ENCODE measurements around the gene FCHSD2.
"Not testable (repeated sequence)": the region's sequence is repeated elsewhere in the genome, so short reads cannot be mapped to it uniquely, and the experiment has no call there.

FCHSD2 gene

DNA sequence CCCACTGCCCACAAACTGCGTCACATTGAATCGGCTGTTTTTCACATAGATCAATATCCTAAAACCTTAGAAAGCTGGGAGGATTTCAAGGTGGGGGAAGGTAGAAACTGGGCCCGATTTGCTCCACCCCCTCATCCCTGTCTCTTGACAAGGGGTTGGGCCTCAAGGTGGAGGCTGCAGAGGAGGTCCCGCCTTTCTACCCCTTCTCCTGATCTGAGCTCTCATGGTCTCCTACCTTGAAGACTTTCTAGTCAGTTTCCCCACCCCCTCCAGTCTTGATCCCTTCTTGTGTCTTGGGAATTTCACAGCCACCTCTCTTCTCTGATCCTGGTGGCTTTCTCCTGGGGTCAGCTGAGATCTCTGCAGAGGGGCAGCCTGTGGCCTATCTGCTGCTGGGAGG, 343.8 kb downstream of the FCHSD2 start:
- H3K4ac ChIP-seq (ENCODE audit: low read depth, low read length): no peak overlapping the region
- DNase-seq: peak; percentile 96
- peak overlapping the region; percentile 69 for H3K56ac ChIP-seq (ENCODE audit: low read length)
- peak overlapping the region; percentile 80 for H3K18ac ChIP-seq (ENCODE audit: low read length)
- H2BK15ac ChIP-seq (replicated peaks; ENCODE audit: low read depth): no peak overlapping the region
- peaks cover 5% of the 10 kb centered on the region for H3K4me1 ChIP-seq (ENCODE audit: control insufficient read depth, low read depth, low read length)
- no peak overlapping the region for H4K8ac ChIP-seq (ENCODE audit: low read depth, low read length)
- peak overlapping the region; percentile 69 for H2BK5ac ChIP-seq (ENCODE audit: low read length)
- H3K9ac ChIP-seq (ENCODE audit: low read length): peak overlapping the region; percentile 49
- no peak overlapping the region for H4K5ac ChIP-seq (ENCODE audit: low read length)
- no peak overlapping the region for H2AK5ac ChIP-seq (ENCODE audit: low read length)
- no peak overlapping the region for H3K23ac ChIP-seq (ENCODE audit: low read length)
- H3K27ac ChIP-seq (ENCODE audit: low read depth, low read length): peak overlapping the region; percentile 82
- H3K27me3 ChIP-seq (ENCODE audit: insufficient read depth, low read length, poor library complexity): no peaks in the 10 kb centered on the region
- no peaks in the 10 kb centered on the region for H3K79me1 ChIP-seq (ENCODE audit: low read length)
- no peak overlapping the region for H3K4me2 ChIP-seq (ENCODE audit: low read length)
- no peaks in the 10 kb centered on the region for H3K79me2 ChIP-seq (ENCODE audit: control insufficient read depth, insufficient read depth, low read length)
- peak overlapping the region; percentile 33 for H2BK120ac ChIP-seq (ENCODE audit: low read depth, low read length)
- no peaks in the 10 kb centered on the region for H3K36me3 ChIP-seq (ENCODE audit: control insufficient read depth, insufficient read depth, low read length)
- no CpG with 5 or more reads among the region's 4 CpGs for WGBS (ENCODE audit: extremely low coverage, insufficient coverage, low lambda C conversion rate)
- no peak overlapping the region for H3K4me3 ChIP-seq (ENCODE audit: low read length)

DNA sequence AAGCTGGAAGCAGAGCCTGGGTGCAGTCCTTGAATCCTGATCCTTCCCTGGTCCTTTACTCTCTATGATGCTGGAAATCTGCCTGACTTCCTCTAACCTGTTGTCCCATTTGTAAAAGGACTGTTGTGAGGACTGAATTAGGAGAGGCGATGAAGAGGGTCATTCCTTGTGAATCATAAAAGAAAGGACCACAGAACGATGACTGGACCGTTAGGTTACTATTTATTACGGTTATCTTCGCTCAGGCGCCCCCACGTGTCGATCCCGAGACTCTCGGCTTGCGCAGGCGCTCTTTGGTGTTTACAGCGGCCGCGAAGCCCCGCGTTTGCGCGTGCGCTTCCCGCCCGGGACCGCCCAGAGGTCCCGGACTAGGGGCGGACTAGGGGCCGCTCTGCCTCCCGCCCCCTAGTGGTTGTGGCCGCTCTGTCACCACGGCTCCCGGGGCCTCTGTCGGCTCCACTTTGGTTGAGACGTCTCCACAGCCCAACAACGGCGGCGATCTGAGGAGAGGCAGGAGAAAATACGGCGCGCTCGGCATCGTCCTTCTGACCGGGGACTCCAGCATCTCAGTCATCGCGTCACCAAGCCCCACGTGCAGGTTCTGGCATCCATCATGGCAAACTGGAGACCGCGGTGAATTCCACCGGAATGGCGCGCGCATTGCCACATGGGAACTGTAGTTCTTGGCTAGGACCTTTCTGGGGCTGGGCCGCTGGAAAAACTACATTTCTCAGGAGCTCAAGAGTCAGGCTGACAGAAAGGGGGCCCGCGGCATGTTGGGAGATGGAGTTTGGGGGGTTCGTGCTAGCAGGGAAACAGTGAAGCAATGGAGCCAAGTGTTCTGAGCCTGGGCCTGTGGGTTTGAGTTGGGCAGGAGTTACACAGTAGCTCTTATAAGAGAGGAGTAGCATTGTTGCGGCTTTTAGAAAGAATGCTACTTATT, 348.4 kb downstream of the FCHSD2 start, which contains the start of gene STARD10:
TSS of gene STARD10 (minus strand) at position 623 of the 943 bp plus-strand sequence. CDS start 12,866 bp downstream, outside the sequence.
- Histone ChIP-seq H3K9ac (ENCODE audit: low read length) (peak within 1 kb of the TSS; percentile 82), H3K23ac (ENCODE audit: low read length) (no peak within 1 kb of the TSS), H4K5ac (ENCODE audit: low read length) (no peak within 1 kb of the TSS), H2BK120ac (ENCODE audit: low read depth, low read length) (no peak within 1 kb of the TSS), H3K4me2 (ENCODE audit: low read length) (peak within 1 kb of the TSS; percentile 67), H2BK5ac (ENCODE audit: low read length) (no peak within 1 kb of the TSS), H3K18ac (ENCODE audit: low read length) (peak within 1 kb of the TSS; percentile 43), H3K79me1 (ENCODE audit: low read length) (no peaks in the 10 kb centered on the region), H3K4me3 (ENCODE audit: low read length) (peak within 1 kb of the TSS; percentile 79), H3K27me3 (ENCODE audit: insufficient read depth, low read length, poor library complexity) (no peaks in the 10 kb centered on the region), H3K4ac (ENCODE audit: low read depth, low read length) (no peak within 1 kb of the TSS), H3K79me2 (ENCODE audit: control insufficient read depth, insufficient read depth, low read length) (no peaks in the 10 kb centered on the region), H3K56ac (ENCODE audit: low read length) (peak within 1 kb of the TSS; percentile 99), H3K4me1 (ENCODE audit: control insufficient read depth, low read depth, low read length) (peaks cover 5% of the 10 kb centered on the region), H2BK15ac (replicated peaks; ENCODE audit: low read depth) (no peak within 1 kb of the TSS), H4K8ac (ENCODE audit: low read depth, low read length) (no peak within 1 kb of the TSS), H3K36me3 (ENCODE audit: control insufficient read depth, insufficient read depth, low read length) (no peaks in the 10 kb centered on the region), H2AK5ac (ENCODE audit: low read length) (no peak within 1 kb of the TSS), H3K27ac (ENCODE audit: low read depth, low read length) (no peak within 1 kb of the TSS)
- whole genome bisulfite sequencing (ENCODE audit: extremely low coverage, insufficient coverage, low lambda C conversion rate): no CpG with 5 or more reads among the region's 55 CpGs
- peak; percentile 96 for DNase-seq

DNA sequence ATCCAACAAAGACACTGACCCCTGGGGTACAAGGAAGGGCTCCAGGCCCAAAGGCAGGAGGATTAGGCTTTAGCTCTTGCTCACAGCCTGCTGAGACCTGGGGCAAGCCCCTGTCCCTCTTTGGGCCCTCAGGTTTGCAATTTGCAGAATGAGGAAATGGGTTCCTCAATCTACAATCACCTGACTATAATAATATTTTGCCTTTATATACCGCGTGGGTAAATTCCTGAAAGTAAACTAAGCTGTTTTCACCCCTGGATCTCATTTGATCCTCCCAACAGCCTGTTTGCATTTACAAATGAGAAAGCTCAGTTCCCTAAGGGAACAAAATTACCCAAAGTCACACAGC, 349.1 kb downstream of the FCHSD2 start:
- DNase-seq: no peak
- Histone ChIP-seq H3K4me3 (ENCODE audit: low read length) (no peak overlapping the region), H4K8ac (ENCODE audit: low read depth, low read length) (no peak overlapping the region), H3K79me2 (ENCODE audit: control insufficient read depth, insufficient read depth, low read length) (no peaks in the 10 kb centered on the region), H2BK120ac (ENCODE audit: low read depth, low read length) (no peak overlapping the region), H3K56ac (ENCODE audit: low read length) (no peak overlapping the region), H3K9ac (ENCODE audit: low read length) (peak overlapping the region; percentile 21), H2BK5ac (ENCODE audit: low read length) (no peak overlapping the region), H2BK15ac (replicated peaks; ENCODE audit: low read depth) (no peak overlapping the region), H3K79me1 (ENCODE audit: low read length) (no peaks in the 10 kb centered on the region), H3K27me3 (ENCODE audit: insufficient read depth, low read length, poor library complexity) (no peaks in the 10 kb centered on the region), H3K27ac (ENCODE audit: low read depth, low read length) (no peak overlapping the region), H3K4ac (ENCODE audit: low read depth, low read length) (no peak overlapping the region), H3K36me3 (ENCODE audit: control insufficient read depth, insufficient read depth, low read length) (no peaks in the 10 kb centered on the region), H4K5ac (ENCODE audit: low read length) (no peak overlapping the region), H3K18ac (ENCODE audit: low read length) (no peak overlapping the region), H3K4me2 (ENCODE audit: low read length) (no peak overlapping the region), H3K4me1 (ENCODE audit: control insufficient read depth, low read depth, low read length) (peaks cover 3% of the 10 kb centered on the region), H2AK5ac (ENCODE audit: low read length) (no peak overlapping the region), H3K23ac (ENCODE audit: low read length) (no peak overlapping the region)
- no CpG with 5 or more reads among the region's 2 CpGs for WGBS (ENCODE audit: extremely low coverage, insufficient coverage, low lambda C conversion rate)

DNA sequence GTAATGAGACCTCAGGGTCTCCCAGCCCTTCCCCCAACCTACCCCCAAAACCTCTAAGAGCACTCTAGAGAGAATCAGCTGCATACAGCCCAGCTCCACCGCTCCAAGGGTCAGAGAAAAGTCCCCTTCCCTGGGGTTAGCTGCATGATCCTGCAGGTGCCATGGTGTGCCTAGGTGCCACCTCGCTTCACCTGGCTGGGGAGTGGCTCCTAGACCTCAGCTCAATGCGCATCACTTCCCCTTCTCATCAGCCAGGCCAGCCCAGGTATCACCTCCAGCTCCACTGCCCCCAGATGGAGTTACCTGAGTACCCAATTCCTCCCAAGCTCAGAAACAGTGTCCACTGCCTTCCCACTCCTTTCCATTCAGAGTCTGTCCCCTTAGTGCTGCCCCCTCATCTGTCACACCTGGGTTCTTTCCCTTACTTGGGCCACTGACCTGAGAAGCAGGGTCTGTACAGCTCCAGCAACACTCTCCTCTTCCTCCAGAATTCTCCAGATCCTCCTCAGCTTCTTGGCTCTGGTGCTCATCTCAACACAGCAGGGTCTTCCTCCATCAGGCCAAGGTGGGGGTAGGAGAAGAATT, 349.6 kb downstream of the FCHSD2 start:
- Histone ChIP-seq H3K18ac (ENCODE audit: low read length) (no peak overlapping the region), H3K4me2 (ENCODE audit: low read length) (no peak overlapping the region), H2BK15ac (replicated peaks; ENCODE audit: low read depth) (no peak overlapping the region), H3K4ac (ENCODE audit: low read depth, low read length) (no peak overlapping the region), H4K5ac (ENCODE audit: low read length) (no peak overlapping the region), H2AK5ac (ENCODE audit: low read length) (no peak overlapping the region), H4K8ac (ENCODE audit: low read depth, low read length) (no peak overlapping the region), H3K79me2 (ENCODE audit: control insufficient read depth, insufficient read depth, low read length) (no peaks in the 10 kb centered on the region), H2BK120ac (ENCODE audit: low read depth, low read length) (no peak overlapping the region), H3K9ac (ENCODE audit: low read length) (peak overlapping the region; percentile 21), H3K36me3 (ENCODE audit: control insufficient read depth, insufficient read depth, low read length) (no peaks in the 10 kb centered on the region), H2BK5ac (ENCODE audit: low read length) (no peak overlapping the region), H3K27me3 (ENCODE audit: insufficient read depth, low read length, poor library complexity) (no peaks in the 10 kb centered on the region), H3K56ac (ENCODE audit: low read length) (no peak overlapping the region), H3K27ac (ENCODE audit: low read depth, low read length) (no peak overlapping the region), H3K23ac (ENCODE audit: low read length) (no peak overlapping the region), H3K79me1 (ENCODE audit: low read length) (no peaks in the 10 kb centered on the region), H3K4me3 (ENCODE audit: low read length) (no peak overlapping the region), H3K4me1 (ENCODE audit: control insufficient read depth, low read depth, low read length) (no peaks in the 10 kb centered on the region)
- no peak for DNase-seq
- WGBS (ENCODE audit: extremely low coverage, insufficient coverage, low lambda C conversion rate): no CpG with 5 or more reads among the region's 3 CpGs

DNA sequence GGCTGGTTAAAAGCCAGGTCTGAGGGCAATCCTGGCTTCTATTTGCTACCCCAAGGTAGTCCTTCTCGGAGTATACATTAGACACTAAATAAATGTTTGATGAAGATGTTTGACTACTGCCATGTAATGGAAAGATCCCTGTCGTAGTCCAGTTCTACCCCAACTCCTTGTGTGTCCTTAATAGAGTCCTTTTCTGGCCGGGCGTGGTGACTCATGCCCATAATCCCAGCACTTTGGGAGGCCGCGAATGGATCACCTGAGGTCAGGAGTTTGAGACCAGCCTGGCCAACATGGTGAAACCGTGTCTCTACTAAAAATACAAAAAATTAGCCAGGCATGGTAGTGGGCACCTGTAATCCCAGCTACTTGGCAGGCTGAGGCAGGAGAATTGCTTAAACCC, 350.9 kb downstream of the FCHSD2 start:
- not testable (repeated sequence) for H3K18ac ChIP-seq (ENCODE audit: low read length); H3K23ac ChIP-seq (ENCODE audit: low read length); H3K36me3 ChIP-seq (ENCODE audit: control insufficient read depth, insufficient read depth, low read length); H4K5ac ChIP-seq (ENCODE audit: low read length); H3K79me2 ChIP-seq (ENCODE audit: control insufficient read depth, insufficient read depth, low read length); H4K8ac ChIP-seq (ENCODE audit: low read depth, low read length); H2AK5ac ChIP-seq (ENCODE audit: low read length); H3K4me1 ChIP-seq (ENCODE audit: control insufficient read depth, low read depth, low read length); H3K4me3 ChIP-seq (ENCODE audit: low read length); H3K27me3 ChIP-seq (ENCODE audit: insufficient read depth, low read length, poor library complexity); H2BK5ac ChIP-seq (ENCODE audit: low read length); H3K56ac ChIP-seq (ENCODE audit: low read length); H2BK120ac ChIP-seq (ENCODE audit: low read depth, low read length); H3K27ac ChIP-seq (ENCODE audit: low read depth, low read length); H3K79me1 ChIP-seq (ENCODE audit: low read length); H3K4me2 ChIP-seq (ENCODE audit: low read length); DNase-seq; H3K9ac ChIP-seq (ENCODE audit: low read length); H2BK15ac ChIP-seq (replicated peaks; ENCODE audit: low read depth); H3K4ac ChIP-seq (ENCODE audit: low read depth, low read length)
- WGBS (ENCODE audit: extremely low coverage, insufficient coverage, low lambda C conversion rate): no CpG with 5 or more reads among the region's 7 CpGs

Measured in mesendoderm (in vitro differentiated cells).